SK-N-SH (cell line): Measurements from ENCODE around the gene MYRF. TPM values are rescaled to one million over a fixed set of nuclear protein-coding genes. Genes with fewer than 3 reads are reported as not detected.

Experiments used
- CTCF ChIA-PET: fragments of 300-600, 350-600 bp; formaldehyde crosslinking; extraction: SDS; loops from one replicate; lab custom pipeline; 2021; lab: Yijun Ruan, JAX
- POLR2A ChIA-PET: fragments of 350-600 bp; sonication (Branson Sonifier 250); formaldehyde crosslinking; extraction: SDS; loops from one replicate; lab custom pipeline; 2020; ENCODE audit warnings: antibody characterized with exemption, inconsistent platforms; lab: Yijun Ruan, JAX
- DNase-seq: peaks from one replicate; pipeline ENCODE4 v3.0.0; 2012
- H2AFZ ChIP-seq: fragments of 200-600 bp; sonication (generic); 2 replicates; pipeline ENCODE4 v1.8.1; 2016; ENCODE audit warnings: antibody characterized with exemption, mild to moderate bottlenecking, low read depth
- H3F3A ChIP-seq: fragments of 200-600 bp; sonication (generic); replicated peaks from 2 replicates; pipeline ENCODE3; 2016; ENCODE audit warnings: antibody characterized with exemption, mild to moderate bottlenecking; ENCODE audit not compliant: insufficient read depth
- H3K27ac ChIP-seq, 2 experiments: fragments of 200-500 bp in 1 of 2; fragments of 200-600 bp in 1 of 2; sonication (Bioruptor generic) in 1 of 2; sonication (generic), shearing (Covaris generic) in 1 of 2; 2 replicates each; pipeline versions ENCODE4 v1.5.1 to v1.6.1; 2014 to 2016; ENCODE audit warnings: low read depth in 2 of 2, inconsistent platforms in 1 of 2, low read length in 1 of 2, mild to moderate bottlenecking in 1 of 2, mixed read lengths in 1 of 2
- H3K27me3 ChIP-seq: fragments of 200-600 bp; sonication (generic), shearing (Covaris generic); 2 replicates; pipeline ENCODE4 v1.6.1; 2016; ENCODE audit warnings: mixed run types; ENCODE audit not compliant: insufficient read depth
- H3K36me3 ChIP-seq, 2 experiments: fragments of 200-500 bp in 1 of 2; fragments of 200-600 bp in 1 of 2; sonication (Bioruptor generic) in 1 of 2; sonication (generic) in 1 of 2; replicated peaks in 1 of 2; 2 replicates each; pipeline versions ENCODE3 to v1.5.1; 2014 to 2016; ENCODE audit warnings: low read length in 1 of 2, mild to moderate bottlenecking in 1 of 2; ENCODE audit not compliant: insufficient read depth in 2 of 2, control insufficient read depth in 1 of 2
- H3K4me1 ChIP-seq, 2 experiments: fragments of 200-500 bp in 1 of 2; fragments of 200-600 bp in 1 of 2; sonication (Bioruptor generic) in 1 of 2; sonication (generic), shearing (Covaris generic) in 1 of 2; 2 replicates each; pipeline versions ENCODE4 v1.5.1 to v1.6.1; 2014 to 2016; ENCODE audit warnings: low read depth in 1 of 2, low read length in 1 of 2, mixed run types in 1 of 2; ENCODE audit not compliant: insufficient read depth in 2 of 2, control insufficient read depth in 1 of 2
- H3K4me2 ChIP-seq: fragments of 200-600 bp; sonication (generic), shearing (Covaris generic); 2 replicates; pipeline ENCODE4 v1.6.1; 2017; ENCODE audit warnings: mixed run types
- H3K4me3 ChIP-seq, 2 experiments: fragments of 200-500 bp in 1 of 2; fragments of 200-600 bp in 1 of 2; sonication (Bioruptor generic) in 1 of 2; sonication (generic), shearing (Covaris generic) in 1 of 2; 2 replicates each; pipeline versions ENCODE4 v1.5.1 to v1.8.1; 2014 to 2016; ENCODE audit warnings: low read depth in 2 of 2, inconsistent platforms in 1 of 2, low read length in 1 of 2, mild to moderate bottlenecking in 1 of 2, mixed read lengths in 1 of 2, moderate library complexity in 1 of 2
- H3K79me2 ChIP-seq: fragments of 200-600 bp; sonication (generic); 2 replicates; pipeline ENCODE4 v1.8.1; 2017; ENCODE audit warnings: mild to moderate bottlenecking; ENCODE audit not compliant: insufficient read depth
- H3K9ac ChIP-seq: fragments of 200-600 bp; sonication (generic); 2 replicates; pipeline ENCODE4 v1.6.1; 2017; ENCODE audit warnings: mixed run types
- H3K9me2 ChIP-seq: fragments of 200-600 bp; sonication (generic); 2 replicates; pipeline ENCODE4 v1.6.1; 2017; ENCODE audit warnings: mixed run types
- H3K9me3 ChIP-seq: fragments of 200-600 bp; sonication (generic); 2 replicates; pipeline ENCODE4 v1.6.1; 2017; ENCODE audit warnings: mixed run types, mild to moderate bottlenecking, moderate library complexity
- H4K20me1 ChIP-seq: fragments of 200-600 bp; sonication (generic); 2 replicates; pipeline ENCODE4 v1.6.1; 2017; ENCODE audit warnings: mild to moderate bottlenecking, mixed run types; ENCODE audit not compliant: insufficient read depth
- CHD2 ChIP-seq: fragments of 150-350 bp; IDR thresholded peaks from 2 replicates; pipeline ENCODE4 v1.6.1; 2018; ENCODE audit warnings: low read length; ENCODE audit not compliant: partially characterized antibody
- ELF1 ChIP-seq: IDR thresholded peaks from 2 replicates; pipeline ENCODE4 v1.4.0; 2012
- FOXM1 ChIP-seq: IDR thresholded peaks from 2 replicates; pipeline ENCODE4 v1.4.0; 2012; ENCODE audit warnings: low read depth, mild to moderate bottlenecking
- MXI1 ChIP-seq: IDR thresholded peaks from 2 replicates; pipeline ENCODE4 v1.6.1; 2012; ENCODE audit warnings: mild to moderate bottlenecking, low read depth, low read length, improper control_type of control experiment
- POLR2AphosphoS5 ChIP-seq: IDR thresholded peaks from 2 replicates; pipeline ENCODE4 v1.6.1; 2012; ENCODE audit warnings: low read depth, low read length
- RAD21 ChIP-seq: IDR thresholded peaks from 2 replicates; pipeline ENCODE4 v1.6.1; 2012; ENCODE audit warnings: mild to moderate bottlenecking, low read length
- RXRA ChIP-seq: IDR thresholded peaks from 2 replicates; pipeline ENCODE4 v1.4.0; 2012; ENCODE audit warnings: low read depth, mild to moderate bottlenecking, borderline replicate concordance
- TCF12 ChIP-seq: IDR thresholded peaks from 2 replicates; pipeline ENCODE4 v1.4.0; 2012
- TEAD4 ChIP-seq: IDR thresholded peaks from 2 replicates; pipeline ENCODE4 v1.4.0; 2012; ENCODE audit warnings: mild to moderate bottlenecking, borderline replicate concordance; ENCODE audit not compliant: insufficient read depth
- whole genome bisulfite sequencing: methylation state at CpG from one replicate; pipeline ENCODE4 v1.1.6; 2017; ENCODE audit warnings: low lambda C conversion rate; 5-methylcytosine and 5-hydroxymethylcytosine counted together
- polyA plus RNA-seq, 3 experiments: library from polyadenylated mRNA; depleted of rRNA; stranded (reverse); fragments of >200 nt; gene quantifications; 2 replicates each; pipeline ENCODE4 v1.2.3, GENCODE V29; 2012
- TF ChIP-seq, protein P1 (sequence below): IDR thresholded peaks from 2 replicates; pipeline ENCODE4 v1.4.0; 2012; ENCODE audit warnings: low read depth, borderline replicate concordance
- TF ChIP-seq, protein P2 (sequence below): IDR thresholded peaks from 2 replicates; pipeline ENCODE4; 2012
- TF ChIP-seq, protein P3 (sequence below): IDR thresholded peaks from 2 replicates; pipeline ENCODE4 v1.6.1; 2012; ENCODE audit warnings: mild to moderate bottlenecking, low read depth, low read length, moderate library complexity
- TF ChIP-seq, protein P4 (sequence below): fragments of 200-600 bp; sonication (generic); IDR thresholded peaks from 2 replicates; pipeline ENCODE4 v1.6.1; 2017; ENCODE audit warnings: antibody characterized with exemption, mild to moderate bottlenecking, moderate library complexity
- TF ChIP-seq, protein P5 (sequence below): IDR thresholded peaks from 2 replicates; pipeline ENCODE4 v1.4.0; 2012; ENCODE audit warnings: low read depth

MYRF gene
- polyA plus RNA-seq, 1 of the 3 experiments (the other 2 are of a cell fraction), result 2.8 TPM

DNA sequence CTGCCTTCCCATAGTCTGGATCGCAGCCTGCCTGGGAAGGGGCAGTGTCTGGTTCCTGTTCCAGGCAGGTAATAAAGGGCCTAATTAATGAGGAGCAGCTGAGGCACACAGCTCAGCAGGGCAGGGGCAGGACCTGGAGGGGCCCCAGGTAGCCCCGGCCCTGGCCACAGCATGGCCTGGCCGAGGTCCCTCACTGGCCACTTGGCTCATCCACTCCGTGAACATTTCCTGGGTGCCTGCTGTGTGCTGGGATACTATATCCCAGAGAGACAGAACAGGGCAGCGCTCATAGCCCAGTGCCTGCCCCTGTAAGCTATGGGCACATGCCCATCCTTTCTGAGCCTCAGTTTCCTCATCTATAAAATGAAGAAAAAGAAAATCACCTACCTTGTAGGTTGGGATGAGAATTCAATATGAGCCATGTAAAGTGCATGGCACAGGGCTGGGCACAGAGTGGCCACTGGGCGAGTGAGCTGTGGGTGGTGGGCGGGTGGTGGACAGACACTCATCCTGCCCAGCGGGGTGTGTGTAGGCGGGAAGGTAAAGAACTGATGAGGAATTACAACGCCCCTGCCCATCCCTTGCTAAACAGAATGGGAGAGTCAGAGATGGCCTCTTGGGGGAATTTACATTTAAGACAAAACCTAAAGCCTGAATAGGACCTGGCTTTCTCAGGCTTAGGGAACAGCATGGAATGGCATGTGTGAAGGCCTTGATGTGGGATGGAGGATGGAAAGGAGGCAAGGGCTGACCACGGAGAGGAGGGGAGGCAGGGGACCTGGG, 9.2 kb downstream of the MYRF start (continued):
- TF ChIP-seq, protein P1, sequence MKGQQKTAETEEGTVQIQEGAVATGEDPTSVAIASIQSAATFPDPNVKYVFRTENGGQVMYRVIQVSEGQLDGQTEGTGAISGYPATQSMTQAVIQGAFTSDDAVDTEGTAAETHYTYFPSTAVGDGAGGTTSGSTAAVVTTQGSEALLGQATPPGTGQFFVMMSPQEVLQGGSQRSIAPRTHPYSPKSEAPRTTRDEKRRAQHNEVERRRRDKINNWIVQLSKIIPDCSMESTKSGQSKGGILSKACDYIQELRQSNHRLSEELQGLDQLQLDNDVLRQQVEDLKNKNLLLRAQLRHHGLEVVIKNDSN, result no peak
- TF ChIP-seq TEAD4 (no peak), POLR2AphosphoS5 (no peak), CHD2 (no peak)
- TF ChIP-seq, all 33 proteins: peak for 0

DNA sequence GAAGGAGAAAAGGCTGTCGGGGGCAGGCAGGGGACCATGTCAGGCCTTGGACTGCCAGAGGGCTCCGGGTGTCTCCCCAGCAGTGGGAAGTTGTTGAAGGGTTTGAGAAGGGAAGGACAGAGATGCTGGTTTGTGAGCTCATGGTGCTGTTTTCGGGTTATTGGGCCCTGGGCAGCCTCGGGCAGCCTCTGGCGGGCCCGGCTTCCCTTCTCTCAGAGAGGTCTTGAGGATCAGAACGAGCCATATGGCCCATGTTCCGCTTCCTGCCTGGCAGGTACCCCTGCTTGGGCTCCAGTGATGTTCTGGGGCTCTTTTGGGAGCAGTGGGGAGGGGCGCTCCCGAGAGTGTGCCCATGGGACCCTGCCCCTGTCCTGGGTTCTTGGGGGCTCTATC, 9.8 kb downstream of the MYRF start:
- no peak for DNase-seq
- H3K4me3 ChIP-seq, result no peak overlapping the region
- no peaks in the 10 kb centered on the region for H3F3A ChIP-seq
- TF ChIP-seq RXRA (no peak), RAD21 (no peak), MXI1 (no peak), ELF1 (no peak), CHD2 (no peak), TCF12 (no peak), FOXM1 (no peak)
- TF ChIP-seq, protein P2, sequence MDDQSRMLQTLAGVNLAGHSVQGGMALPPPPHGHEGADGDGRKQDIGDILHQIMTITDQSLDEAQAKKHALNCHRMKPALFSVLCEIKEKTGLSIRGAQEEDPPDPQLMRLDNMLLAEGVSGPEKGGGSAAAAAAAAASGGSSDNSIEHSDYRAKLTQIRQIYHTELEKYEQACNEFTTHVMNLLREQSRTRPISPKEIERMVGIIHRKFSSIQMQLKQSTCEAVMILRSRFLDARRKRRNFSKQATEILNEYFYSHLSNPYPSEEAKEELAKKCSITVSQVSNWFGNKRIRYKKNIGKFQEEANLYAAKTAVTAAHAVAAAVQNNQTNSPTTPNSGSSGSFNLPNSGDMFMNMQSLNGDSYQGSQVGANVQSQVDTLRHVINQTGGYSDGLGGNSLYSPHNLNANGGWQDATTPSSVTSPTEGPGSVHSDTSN, result no peak
- TF ChIP-seq, protein P3, sequence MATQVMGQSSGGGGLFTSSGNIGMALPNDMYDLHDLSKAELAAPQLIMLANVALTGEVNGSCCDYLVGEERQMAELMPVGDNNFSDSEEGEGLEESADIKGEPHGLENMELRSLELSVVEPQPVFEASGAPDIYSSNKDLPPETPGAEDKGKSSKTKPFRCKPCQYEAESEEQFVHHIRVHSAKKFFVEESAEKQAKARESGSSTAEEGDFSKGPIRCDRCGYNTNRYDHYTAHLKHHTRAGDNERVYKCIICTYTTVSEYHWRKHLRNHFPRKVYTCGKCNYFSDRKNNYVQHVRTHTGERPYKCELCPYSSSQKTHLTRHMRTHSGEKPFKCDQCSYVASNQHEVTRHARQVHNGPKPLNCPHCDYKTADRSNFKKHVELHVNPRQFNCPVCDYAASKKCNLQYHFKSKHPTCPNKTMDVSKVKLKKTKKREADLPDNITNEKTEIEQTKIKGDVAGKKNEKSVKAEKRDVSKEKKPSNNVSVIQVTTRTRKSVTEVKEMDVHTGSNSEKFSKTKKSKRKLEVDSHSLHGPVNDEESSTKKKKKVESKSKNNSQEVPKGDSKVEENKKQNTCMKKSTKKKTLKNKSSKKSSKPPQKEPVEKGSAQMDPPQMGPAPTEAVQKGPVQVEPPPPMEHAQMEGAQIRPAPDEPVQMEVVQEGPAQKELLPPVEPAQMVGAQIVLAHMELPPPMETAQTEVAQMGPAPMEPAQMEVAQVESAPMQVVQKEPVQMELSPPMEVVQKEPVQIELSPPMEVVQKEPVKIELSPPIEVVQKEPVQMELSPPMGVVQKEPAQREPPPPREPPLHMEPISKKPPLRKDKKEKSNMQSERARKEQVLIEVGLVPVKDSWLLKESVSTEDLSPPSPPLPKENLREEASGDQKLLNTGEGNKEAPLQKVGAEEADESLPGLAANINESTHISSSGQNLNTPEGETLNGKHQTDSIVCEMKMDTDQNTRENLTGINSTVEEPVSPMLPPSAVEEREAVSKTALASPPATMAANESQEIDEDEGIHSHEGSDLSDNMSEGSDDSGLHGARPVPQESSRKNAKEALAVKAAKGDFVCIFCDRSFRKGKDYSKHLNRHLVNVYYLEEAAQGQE, result no peak
- TF ChIP-seq, protein P4, sequence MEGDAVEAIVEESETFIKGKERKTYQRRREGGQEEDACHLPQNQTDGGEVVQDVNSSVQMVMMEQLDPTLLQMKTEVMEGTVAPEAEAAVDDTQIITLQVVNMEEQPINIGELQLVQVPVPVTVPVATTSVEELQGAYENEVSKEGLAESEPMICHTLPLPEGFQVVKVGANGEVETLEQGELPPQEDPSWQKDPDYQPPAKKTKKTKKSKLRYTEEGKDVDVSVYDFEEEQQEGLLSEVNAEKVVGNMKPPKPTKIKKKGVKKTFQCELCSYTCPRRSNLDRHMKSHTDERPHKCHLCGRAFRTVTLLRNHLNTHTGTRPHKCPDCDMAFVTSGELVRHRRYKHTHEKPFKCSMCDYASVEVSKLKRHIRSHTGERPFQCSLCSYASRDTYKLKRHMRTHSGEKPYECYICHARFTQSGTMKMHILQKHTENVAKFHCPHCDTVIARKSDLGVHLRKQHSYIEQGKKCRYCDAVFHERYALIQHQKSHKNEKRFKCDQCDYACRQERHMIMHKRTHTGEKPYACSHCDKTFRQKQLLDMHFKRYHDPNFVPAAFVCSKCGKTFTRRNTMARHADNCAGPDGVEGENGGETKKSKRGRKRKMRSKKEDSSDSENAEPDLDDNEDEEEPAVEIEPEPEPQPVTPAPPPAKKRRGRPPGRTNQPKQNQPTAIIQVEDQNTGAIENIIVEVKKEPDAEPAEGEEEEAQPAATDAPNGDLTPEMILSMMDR, result no peak
- TF ChIP-seq, protein P1, result no peak
- TF ChIP-seq, protein P5, sequence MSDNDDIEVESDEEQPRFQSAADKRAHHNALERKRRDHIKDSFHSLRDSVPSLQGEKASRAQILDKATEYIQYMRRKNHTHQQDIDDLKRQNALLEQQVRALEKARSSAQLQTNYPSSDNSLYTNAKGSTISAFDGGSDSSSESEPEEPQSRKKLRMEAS, result no peak
- POLR2A ChIA-PET, result no interaction called here
- H3K9ac ChIP-seq, result no peak overlapping the region
- H3K9me2 ChIP-seq, result no peaks in the 10 kb centered on the region
- no peaks in the 10 kb centered on the region for H3K27me3 ChIP-seq
- 90% methylated on average over 4 of the region's 10 CpGs for WGBS
- no peak overlapping the region for H3K27ac ChIP-seq
- CTCF ChIA-PET, result interaction anchor here (0.9 to 14.3 kb wide), 5 partner anchors 15 to 320 kb away, joined by 3 to 140 read pairs (median 4); partner anchors contain the start of genes FEN1 and TMEM258
- H3K4me2 ChIP-seq, result no peak overlapping the region
- no peaks in the 10 kb centered on the region for H3K79me2 ChIP-seq
- H3K9me3 ChIP-seq, result no peaks in the 10 kb centered on the region
- no peaks in the 10 kb centered on the region for H3K36me3 ChIP-seq
- H4K20me1 ChIP-seq, result no peaks in the 10 kb centered on the region
- H3K4me1 ChIP-seq, result peaks cover 0 to 20% of the 10 kb centered on the region in 2 experiments; a peak in 2 of 4 replicates
- H2AFZ ChIP-seq, result no peak overlapping the region
